Body of pancreas (tissue), 4 donors: ENCODE data around the gene HMGN5. TPM values are rescaled to one million over a fixed set of nuclear protein-coding genes. Genes with fewer than 3 reads are reported as not detected.
A peak's percentile ranks its signal among the peaks of the same experiment; 100 is the strongest.

Experiments
- ATAC-seq: fragments of 150-250 bp; one replicate; pipeline ENCODE4 v1.9.1; 2016
- DNase-seq, 4 donors: peaks; one replicate each; pipeline ENCODE4 v3.0.0-alpha.2; 2019
- H3K27ac ChIP-seq, 4 donors: fragments of 200-600 bp; sonication (generic); 1 replicate in 3 of 4; 2 replicates in 1 of 4; pipeline versions ENCODE4 v1.5.1 to v1.6.1; 2016 to 2019; ENCODE audit warnings: mild to moderate bottlenecking in 1 of 4, mixed read lengths in 1 of 4, moderate library complexity in 1 of 4
- H3K27me3 ChIP-seq, 2 donors: fragments of 200-600 bp; sonication (generic); one replicate each; pipeline ENCODE4 v1.6.0; 2016; ENCODE audit warnings: mild to moderate bottlenecking in 1 of 2
- H3K36me3 ChIP-seq, 2 donors: fragments of 200-600 bp; sonication (generic); replicated peaks in 1 of 2; 2 replicates each; pipeline ENCODE4 v1.5.1; 2016; ENCODE audit warnings: low read depth in 2 of 2; ENCODE audit not compliant: insufficient read depth in 1 of 2
- H3K4me1 ChIP-seq: fragments of 200-600 bp; sonication (generic); one replicate; pipeline ENCODE4 v1.6.0; 2016
- H3K4me3 ChIP-seq, 2 donors: fragments of 200-600 bp; sonication (generic); 1 replicate in 1 of 2; 2 replicates in 1 of 2; pipeline ENCODE4 v1.5.1; 2016 to 2019
- H3K9me3 ChIP-seq, 3 donors: fragments of 200-600 bp; sonication (generic); 1 replicate in 2 of 3; 2 replicates in 1 of 3; pipeline ENCODE4 v1.5.1; 2016
- POLR2A ChIP-seq, 3 donors: fragments of 450-650 bp; IDR thresholded peaks; one replicate each; pipeline ENCODE4 v1.6.1; 2016; ENCODE audit warnings: antibody characterized with exemption in 3 of 3, mild to moderate bottlenecking in 2 of 3
- WGBS, 2 donors: methylation state at CpG; one replicate each; pipeline ENCODE4 v1.1.5; 2017; 5-methylcytosine and 5-hydroxymethylcytosine counted together
- intact Hi-C: fragments of 100-400 bp; cut with DNase I; formaldehyde crosslinking; loops from one replicate; pipeline ENCODE4 v1.15.1; 2023
- total RNA-seq, 2 donors: library from RNA; depleted of rRNA; stranded (reverse); fragments of >200 nt; gene quantifications; one replicate each; pipeline ENCODE4 v1.1.0, GENCODE V29; 2016
- TF ChIP-seq, protein P1 (sequence below), 7 experiments: fragments of 450-650 bp in 4 of 7; fragments of 200-600 bp in 3 of 7; sonication (generic) in 3 of 7; IDR thresholded peaks; one replicate each; pipeline ENCODE4 v1.5.1; 2016 to 2019; ENCODE audit warnings: antibody characterized with exemption in 7 of 7

HMGN5 gene, protein sequence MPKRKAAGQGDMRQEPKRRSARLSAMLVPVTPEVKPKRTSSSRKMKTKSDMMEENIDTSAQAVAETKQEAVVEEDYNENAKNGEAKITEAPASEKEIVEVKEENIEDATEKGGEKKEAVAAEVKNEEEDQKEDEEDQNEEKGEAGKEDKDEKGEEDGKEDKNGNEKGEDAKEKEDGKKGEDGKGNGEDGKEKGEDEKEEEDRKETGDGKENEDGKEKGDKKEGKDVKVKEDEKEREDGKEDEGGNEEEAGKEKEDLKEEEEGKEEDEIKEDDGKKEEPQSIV
- 10 to 100 TPM in 1 of 2 donors, 1 to 10 TPM in 1; 2.1 to 35.3 TPM for total RNA-seq

DNA sequence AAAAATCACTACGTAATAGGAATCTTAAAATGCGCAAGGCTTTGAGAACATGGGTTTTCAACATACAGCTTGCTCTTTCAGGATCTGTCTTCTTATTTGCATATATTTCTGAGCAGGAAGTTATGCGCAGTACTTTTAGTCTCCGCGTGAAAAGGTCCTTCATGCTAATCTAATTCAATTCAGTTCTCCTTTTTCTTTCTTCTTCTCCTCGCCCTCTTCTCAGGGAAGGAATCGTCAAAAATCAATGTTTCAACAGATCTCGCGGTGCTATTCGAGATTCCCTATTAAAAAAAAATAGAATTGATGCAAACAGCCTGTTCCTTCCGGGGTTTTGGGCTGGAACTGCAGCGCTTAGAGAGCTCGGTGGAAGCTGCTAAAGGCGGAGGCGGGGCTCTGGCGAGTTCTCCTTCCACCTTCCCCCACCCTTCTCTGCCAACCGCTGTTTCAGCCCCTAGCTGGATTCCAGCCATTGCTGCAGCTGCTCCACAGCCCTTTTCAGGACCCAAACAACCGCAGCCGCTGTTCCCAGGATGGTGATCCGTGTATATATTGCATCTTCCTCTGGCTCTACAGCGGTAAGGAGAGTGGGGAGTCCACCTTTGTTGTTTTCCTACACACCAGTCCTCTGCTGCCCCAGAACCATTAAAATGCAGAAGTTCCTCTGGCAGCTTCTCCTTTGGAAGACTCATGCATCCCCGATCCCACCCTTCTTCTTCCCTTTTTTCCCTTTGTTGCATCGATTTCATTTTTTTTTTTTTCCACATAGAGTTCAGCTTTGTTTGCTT is at the start of gene HMGN5, which contains the start of gene SH3BGRL:
TSS of gene HMGN5 (minus strand) at position 243 of the 785 bp plus-strand sequence. CDS start 80,364 bp downstream, outside the sequence.
TSS of gene SH3BGRL (plus strand) at position 432 of the 785 bp plus-strand sequence. CDS start at position 531, 99 bp downstream.
- H3K27ac ChIP-seq: peak within 1 kb of the TSS; percentile 35 to 90 (median 74)
- 0 to 1% methylated on average over 17 to 23 of the region's 23 CpGs for WGBS, 2 donors

DNA sequence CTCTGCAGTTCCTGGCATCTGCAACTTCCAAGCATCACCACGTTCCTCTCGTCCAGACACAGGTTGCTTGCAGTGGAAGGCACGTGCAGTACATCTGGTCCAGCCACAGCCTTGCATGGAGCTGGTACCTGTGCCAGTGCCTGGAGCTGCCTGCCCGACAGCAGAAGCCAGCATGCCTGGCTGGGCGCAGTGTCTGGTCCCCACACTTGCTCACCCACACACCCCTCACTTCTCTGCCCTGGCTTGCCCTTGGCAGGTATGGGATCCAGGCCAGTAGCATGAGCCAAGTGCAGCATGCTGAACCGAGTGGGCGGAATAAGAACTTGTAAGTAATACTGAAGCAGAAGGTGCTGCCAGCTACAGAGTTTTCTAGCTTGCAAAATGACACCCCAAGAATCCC is 40.0 kb upstream of the HMGN5 start:
- intact Hi-C loops: no loop called here
- TF ChIP-seq, protein P1, sequence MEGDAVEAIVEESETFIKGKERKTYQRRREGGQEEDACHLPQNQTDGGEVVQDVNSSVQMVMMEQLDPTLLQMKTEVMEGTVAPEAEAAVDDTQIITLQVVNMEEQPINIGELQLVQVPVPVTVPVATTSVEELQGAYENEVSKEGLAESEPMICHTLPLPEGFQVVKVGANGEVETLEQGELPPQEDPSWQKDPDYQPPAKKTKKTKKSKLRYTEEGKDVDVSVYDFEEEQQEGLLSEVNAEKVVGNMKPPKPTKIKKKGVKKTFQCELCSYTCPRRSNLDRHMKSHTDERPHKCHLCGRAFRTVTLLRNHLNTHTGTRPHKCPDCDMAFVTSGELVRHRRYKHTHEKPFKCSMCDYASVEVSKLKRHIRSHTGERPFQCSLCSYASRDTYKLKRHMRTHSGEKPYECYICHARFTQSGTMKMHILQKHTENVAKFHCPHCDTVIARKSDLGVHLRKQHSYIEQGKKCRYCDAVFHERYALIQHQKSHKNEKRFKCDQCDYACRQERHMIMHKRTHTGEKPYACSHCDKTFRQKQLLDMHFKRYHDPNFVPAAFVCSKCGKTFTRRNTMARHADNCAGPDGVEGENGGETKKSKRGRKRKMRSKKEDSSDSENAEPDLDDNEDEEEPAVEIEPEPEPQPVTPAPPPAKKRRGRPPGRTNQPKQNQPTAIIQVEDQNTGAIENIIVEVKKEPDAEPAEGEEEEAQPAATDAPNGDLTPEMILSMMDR (IDR thresholded peaks at IDR 0.05): no peak
- no peak for TF ChIP-seq POLR2A (IDR thresholded peaks at IDR 0.05)
- no peak for ATAC-seq
- DNase-seq: no peak
- WGBS, 2 donors: 96 to 97% methylated on average over 4 to 7 of the region's 7 CpGs
- Histone ChIP-seq H3K36me3 (no peaks in the 10 kb centered on the region), H3K27ac (no peak overlapping the region), H3K9me3 (no peaks in the 10 kb centered on the region), H3K4me1 (no peaks in the 10 kb centered on the region), H3K27me3 (no peaks in the 10 kb centered on the region), H3K4me3 (no peak overlapping the region)

More for the DNA sequence above, at the start of gene HMGN5, which contains the start of gene SH3BGRL:
- Histone ChIP-seq H3K36me3 (no peaks in the 10 kb centered on the region), H3K4me3 (peak within 1 kb of the TSS in 1 of 2 donors; percentile 58), H3K27me3 (no peaks in the 10 kb centered on the region), H3K9me3 (no peaks in the 10 kb centered on the region), H3K4me1 (peaks cover 4% of the 10 kb centered on the region)
- intact Hi-C loops: no loop called here
- peak in 2 of 3 donors; percentile 57 to 60 for TF ChIP-seq POLR2A (IDR thresholded peaks at IDR 0.05)
- TF ChIP-seq, protein P1 (IDR thresholded peaks at IDR 0.05): peak in 3 of 7 experiments; percentile 10 to 30 (median 14)
- ATAC-seq (peak; percentile 99), DNase-seq (peak; percentile 88 to 93 (median 92))

DNA sequence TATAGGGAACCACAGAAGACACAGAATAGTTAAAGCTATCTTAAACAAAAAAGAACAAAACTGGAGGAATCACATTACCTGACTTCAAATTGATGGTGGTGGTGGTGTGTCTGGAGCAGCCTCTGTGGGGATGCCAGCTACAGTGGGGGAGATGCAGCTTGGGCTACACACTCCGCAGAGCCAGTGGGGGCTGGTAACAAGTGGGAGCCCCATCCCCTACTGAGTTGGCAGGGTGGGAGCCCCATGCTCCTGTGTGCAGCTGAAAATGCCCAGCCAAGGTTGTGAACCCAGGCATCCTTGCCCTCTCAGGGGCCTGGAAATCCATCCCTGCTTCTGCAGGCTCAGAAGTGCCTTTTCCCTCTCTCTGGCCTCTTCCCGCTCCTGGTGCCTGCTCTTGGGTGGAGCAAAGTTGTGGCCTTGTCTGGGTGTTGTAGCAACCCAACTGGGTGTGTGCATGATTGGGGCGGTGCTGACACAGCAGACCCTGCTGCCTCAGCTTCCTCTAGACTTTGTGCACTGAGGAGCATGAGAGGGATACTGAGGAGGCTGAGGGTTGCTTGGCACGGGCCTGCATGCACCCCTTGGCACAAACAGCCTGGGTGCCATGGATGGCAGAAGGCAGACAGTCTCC is 39.1 kb upstream of the HMGN5 start:
- no peaks in the 10 kb centered on the region for H3K36me3 ChIP-seq
- TF ChIP-seq, protein P1 (IDR thresholded peaks at IDR 0.05): no peak
- TF ChIP-seq POLR2A (IDR thresholded peaks at IDR 0.05): no peak
- H3K9me3 ChIP-seq: no peaks in the 10 kb centered on the region
- DNase-seq (no peak), ATAC-seq (no peak)
- 94 to 100% methylated on average over 1 to 4 of the region's 4 CpGs for WGBS, 2 donors
- no peak overlapping the region for H3K27ac ChIP-seq
- intact Hi-C loops: no loop called here
- no peak overlapping the region for H3K4me3 ChIP-seq
- no peaks in the 10 kb centered on the region for H3K4me1 ChIP-seq
- no peaks in the 10 kb centered on the region for H3K27me3 ChIP-seq

DNA sequence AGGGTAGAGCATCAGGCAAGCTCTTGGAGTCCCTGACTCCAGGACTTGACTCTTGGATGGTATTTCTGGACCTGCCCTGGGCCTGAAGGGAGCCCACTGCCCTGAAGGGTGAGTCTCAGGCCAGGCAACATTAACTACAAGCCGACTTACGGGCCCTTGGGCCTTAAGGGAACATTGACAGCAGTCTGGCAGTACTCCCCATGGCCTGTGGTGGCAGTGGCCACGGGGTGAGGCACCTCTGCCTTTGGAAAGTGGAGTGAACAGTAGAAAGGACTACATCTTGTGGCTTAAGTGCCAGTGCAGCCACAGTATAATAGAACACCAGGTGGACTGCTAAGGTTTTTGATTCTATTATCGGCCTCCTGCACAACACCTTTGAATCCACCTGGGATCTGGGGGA is 36.5 kb upstream of the HMGN5 start:
- no peak for ATAC-seq
- no peaks in the 10 kb centered on the region for H3K9me3 ChIP-seq
- H3K4me3 ChIP-seq: no peak overlapping the region

More for the DNA sequence above, 36.5 kb upstream of the HMGN5 start:
- WGBS, 2 donors: 80 to 100% methylated on average over 1 to 4 of the region's 4 CpGs
- Histone ChIP-seq H3K36me3 (no peaks in the 10 kb centered on the region), H3K27ac (no peak overlapping the region), H3K4me1 (no peaks in the 10 kb centered on the region), H3K27me3 (no peaks in the 10 kb centered on the region)
- TF ChIP-seq, protein P1 (IDR thresholded peaks at IDR 0.05): no peak
- no peak for TF ChIP-seq POLR2A (IDR thresholded peaks at IDR 0.05)
- intact Hi-C loops: no loop called here
- DNase-seq: no peak
